GM19099 (cell line): ENCODE results near the gene MYLK2.

Experiments used
- POLR2A ChIP-seq: IDR thresholded peaks from 3 replicates; pipeline ENCODE4 v1.6.1; 2011; ENCODE audit warnings: low read depth; ENCODE audit not compliant: insufficient read length; ENCODE audit errors: extremely low read depth

Gene MYLK2

GRCh38 chr20:31870726-31871617 is 51.8 kb downstream of the MYLK2 start:
- TF ChIP-seq POLR2A, result no peak

GRCh38 chr20:31871618-31871954 is 52.4 kb downstream of the MYLK2 start:
- no peak for TF ChIP-seq POLR2A

GRCh38 chr20:31872406-31872805 is 53.2 kb downstream of the MYLK2 start:
- no peak for TF ChIP-seq POLR2A

- TF ChIP-seq POLR2A, result no peak
Observed at GRCh38 chr20:31875671-31876070, 56.5 kb downstream of the MYLK2 start.

- no peak for TF ChIP-seq POLR2A
Observed at GRCh38 chr20:31877684-31878083, 58.5 kb downstream of the MYLK2 start.

GRCh38 chr20:31879143-31879987 is 60.2 kb downstream of the MYLK2 start:
- TF ChIP-seq POLR2A, result peak; percentile 37

- no peak for TF ChIP-seq POLR2A
Observed at GRCh38 chr20:31881945-31882344, 62.8 kb downstream of the MYLK2 start.

GRCh38 chr20:31883829-31884228 is 64.7 kb downstream of the MYLK2 start:
- no peak for TF ChIP-seq POLR2A
